Inflammatory macrophage treated with lipopolysaccharide for 1 hour (primary cell): ENCODE data around the gene LRP5.

ENCODE experiments used
- DNase-seq, 2 donors: peaks; one replicate each; pipeline ENCODE4 v3.0.0-alpha.2; 2020 to 2022

Gene LRP5

GRCh38 chr11:68372114-68372513, 59.7 kb downstream of the LRP5 start:
- DNase-seq, result no peak

GRCh38 chr11:68372625-68373024, 60.2 kb downstream of the LRP5 start:
- DNase-seq, result no peak

- DNase-seq, result no peak
Measured at GRCh38 chr11:68373189-68373814, 60.9 kb downstream of the LRP5 start.

- DNase-seq, result no peak
Measured at GRCh38 chr11:68373815-68374501, 61.6 kb downstream of the LRP5 start.

GRCh38 chr11:68374531-68374930, 62.1 kb downstream of the LRP5 start:
- DNase-seq, result no peak

- no peak for DNase-seq
Measured at GRCh38 chr11:68375337-68375736, 62.9 kb downstream of the LRP5 start.

- no peak for DNase-seq
Measured at GRCh38 chr11:68375766-68376165, 63.4 kb downstream of the LRP5 start.

- no peak for DNase-seq
Measured at GRCh38 chr11:68377389-68377795, 65.0 kb downstream of the LRP5 start.

GRCh38 chr11:68379206-68379605, 66.8 kb downstream of the LRP5 start:
- no peak for DNase-seq

GRCh38 chr11:68380786-68381622, 68.6 kb downstream of the LRP5 start:
- no peak for DNase-seq

- no peak for DNase-seq
Measured at GRCh38 chr11:68381716-68382115, 69.3 kb downstream of the LRP5 start.

- DNase-seq, result no peak
Measured at GRCh38 chr11:68382358-68382998, 70.1 kb downstream of the LRP5 start.

- peak in 1 of 2 donors; percentile 75 for DNase-seq
Measured at GRCh38 chr11:68383976-68384501, 71.6 kb downstream of the LRP5 start.

GRCh38 chr11:68384530-68385081, 72.2 kb downstream of the LRP5 start:
- no peak for DNase-seq

- no peak for DNase-seq
Measured at GRCh38 chr11:68385128-68385527, 72.7 kb downstream of the LRP5 start.

- no peak for DNase-seq
Measured at GRCh38 chr11:68386331-68386978, 74.1 kb downstream of the LRP5 start.

- DNase-seq, result no peak
Measured at GRCh38 chr11:68387840-68388239, 75.4 kb downstream of the LRP5 start.

- no peak for DNase-seq
Measured at GRCh38 chr11:68388595-68389198, 76.3 kb downstream of the LRP5 start.

GRCh38 chr11:68390315-68390714, 77.9 kb downstream of the LRP5 start:
- no peak for DNase-seq

- no peak for DNase-seq
Measured at GRCh38 chr11:68392822-68393221, 80.4 kb downstream of the LRP5 start.

- no peak for DNase-seq
Measured at GRCh38 chr11:68396516-68396915, 84.1 kb downstream of the LRP5 start.

GRCh38 chr11:68397256-68397655, 84.9 kb downstream of the LRP5 start:
- no peak for DNase-seq
